Measurements from ENCODE around the gene TSPYL4. TPM values are rescaled to one million over a fixed set of nuclear protein-coding genes. Genes with fewer than 3 reads are reported as not detected.
A peak's percentile ranks its signal among the peaks of the same experiment; 100 is the strongest.

Gene TSPYL4
- total RNA-seq, 1 experiment from 2014 or later: 5.4 TPM

DNA sequence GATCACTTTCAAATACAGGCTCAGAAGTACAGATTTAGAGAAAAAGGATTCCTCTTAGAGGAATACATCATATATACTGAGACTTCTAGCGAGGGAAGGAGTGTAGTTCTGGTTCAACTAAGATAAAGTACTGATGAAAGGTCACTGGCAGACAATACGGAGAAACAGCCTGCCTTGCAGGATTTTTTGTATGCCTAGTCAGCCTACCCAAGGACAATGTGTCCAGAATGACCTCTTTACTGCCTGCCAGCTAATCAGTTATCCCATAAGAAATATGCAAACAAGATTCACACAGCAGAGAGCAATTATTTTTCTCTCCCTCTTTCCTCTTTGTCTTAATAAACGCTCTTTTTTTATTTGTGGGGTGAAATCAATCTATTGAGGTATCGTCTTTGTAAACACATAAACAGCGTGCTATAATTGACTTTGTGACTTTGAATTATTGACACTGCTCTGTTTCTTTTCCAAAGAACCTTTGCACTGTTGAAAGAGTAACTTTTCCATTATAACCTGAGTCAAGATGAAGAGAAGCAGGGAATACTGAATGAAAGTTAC, 1.4 kb upstream of the TSPYL4 start:
- H3K9ac ChIP-seq (ENCODE audit: low read length): no peak overlapping the region
- CTCF ChIA-PET: interaction anchor here (0.7 kb wide), 1 partner anchor 37 kb away, joined by 3 read pairs; no protein-coding TSS in a partner anchor
- POLR2A ChIA-PET: interaction anchor here (1.0 kb wide), 1 partner anchor 299 kb away, joined by 3 read pairs; no protein-coding TSS in a partner anchor

More for the DNA sequence above, 1.4 kb upstream of the TSPYL4 start:
- peaks cover 0 to 8% of the 10 kb centered on the region in 2 experiments; a peak in 2 of 4 replicates for H3K4me1 ChIP-seq (ENCODE audit: control insufficient read depth in 1 of 2, insufficient read depth in 2 of 2, low read length in 2 of 2)
- H3K79me2 ChIP-seq (ENCODE audit: insufficient read depth, low read length): peaks cover 13% of the 10 kb centered on the region; the same call in 1 of the 2 replicates
- H3K9me3 ChIP-seq (ENCODE audit: control insufficient read depth in 1 of 2, insufficient read depth in 1 of 2, low read depth in 1 of 2, low read length in 2 of 2): no peaks in the 10 kb centered on the region
- RAD21 ChIA-PET (ENCODE audit: low non-redundant PET in 1 of 2, low total read pairs in 2 of 2, uncharacterized antibody in 2 of 2, unreplicated experiment in 2 of 2): no interaction called here
- intact Hi-C loops (cut with micrococcal nuclease): no loop called here
- no peaks in the 10 kb centered on the region; a peak in 1 of 4 replicates for H3K36me3 ChIP-seq (ENCODE audit: control insufficient read depth in 1 of 2, insufficient read depth in 2 of 2, low read length in 2 of 2)
- H3K4me2 ChIP-seq (ENCODE audit: low read length): peak overlapping the region; percentile 90; the same call in 1 of the 2 replicates
- no TSS peak for BruUV-seq (replicated peaks)
- no peaks in the 10 kb centered on the region for H3K27me3 ChIP-seq (ENCODE audit: insufficient read depth, low read length)
- TF ChIP-seq, protein P1, sequence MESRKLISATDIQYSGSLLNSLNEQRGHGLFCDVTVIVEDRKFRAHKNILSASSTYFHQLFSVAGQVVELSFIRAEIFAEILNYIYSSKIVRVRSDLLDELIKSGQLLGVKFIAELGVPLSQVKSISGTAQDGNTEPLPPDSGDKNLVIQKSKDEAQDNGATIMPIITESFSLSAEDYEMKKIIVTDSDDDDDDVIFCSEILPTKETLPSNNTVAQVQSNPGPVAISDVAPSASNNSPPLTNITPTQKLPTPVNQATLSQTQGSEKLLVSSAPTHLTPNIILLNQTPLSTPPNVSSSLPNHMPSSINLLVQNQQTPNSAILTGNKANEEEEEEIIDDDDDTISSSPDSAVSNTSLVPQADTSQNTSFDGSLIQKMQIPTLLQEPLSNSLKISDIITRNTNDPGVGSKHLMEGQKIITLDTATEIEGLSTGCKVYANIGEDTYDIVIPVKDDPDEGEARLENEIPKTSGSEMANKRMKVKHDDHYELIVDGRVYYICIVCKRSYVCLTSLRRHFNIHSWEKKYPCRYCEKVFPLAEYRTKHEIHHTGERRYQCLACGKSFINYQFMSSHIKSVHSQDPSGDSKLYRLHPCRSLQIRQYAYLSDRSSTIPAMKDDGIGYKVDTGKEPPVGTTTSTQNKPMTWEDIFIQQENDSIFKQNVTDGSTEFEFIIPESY (IDR thresholded peaks at IDR 0.05; ENCODE audit: extremely low read depth, insufficient replicate concordance, low read length): no peak
- TF ChIP-seq FOSL1 (IDR thresholded peaks at IDR 0.05; ENCODE audit: low read depth) (no peak), CBX3 (IDR thresholded peaks at IDR 0.05; ENCODE audit: low read depth) (no peak), ZNF274 (IDR thresholded peaks at IDR 0.05; ENCODE audit: low read depth, low read length) (no peak), EZH2phosphoT487 (IDR thresholded peaks at IDR 0.05; ENCODE audit: borderline replicate concordance) (no peak), EGR1 (IDR thresholded peaks at IDR 0.05; ENCODE audit: low read depth) (no peak), YY1 (IDR thresholded peaks at IDR 0.05; ENCODE audit: extremely low read depth, insufficient replicate concordance, low read depth, low read length) (no peak), POLR2AphosphoS5 (IDR thresholded peaks at IDR 0.05; ENCODE audit: low read depth, low read length) (no peak), ELF1 (IDR thresholded peaks at IDR 0.05; ENCODE audit: borderline replicate concordance, low read depth) (no peak), POLR2A (IDR thresholded peaks at IDR 0.05; ENCODE audit: borderline replicate concordance, extremely low read depth, insufficient read depth, insufficient read length) (no peak), SP1 (IDR thresholded peaks at IDR 0.05; ENCODE audit: low read depth) (no peak), CEBPB (IDR thresholded peaks at IDR 0.05; ENCODE audit: low read depth) (no peak), EZH2 (IDR thresholded peaks at IDR 0.05) (no peak)
- TF ChIP-seq, protein P2, sequence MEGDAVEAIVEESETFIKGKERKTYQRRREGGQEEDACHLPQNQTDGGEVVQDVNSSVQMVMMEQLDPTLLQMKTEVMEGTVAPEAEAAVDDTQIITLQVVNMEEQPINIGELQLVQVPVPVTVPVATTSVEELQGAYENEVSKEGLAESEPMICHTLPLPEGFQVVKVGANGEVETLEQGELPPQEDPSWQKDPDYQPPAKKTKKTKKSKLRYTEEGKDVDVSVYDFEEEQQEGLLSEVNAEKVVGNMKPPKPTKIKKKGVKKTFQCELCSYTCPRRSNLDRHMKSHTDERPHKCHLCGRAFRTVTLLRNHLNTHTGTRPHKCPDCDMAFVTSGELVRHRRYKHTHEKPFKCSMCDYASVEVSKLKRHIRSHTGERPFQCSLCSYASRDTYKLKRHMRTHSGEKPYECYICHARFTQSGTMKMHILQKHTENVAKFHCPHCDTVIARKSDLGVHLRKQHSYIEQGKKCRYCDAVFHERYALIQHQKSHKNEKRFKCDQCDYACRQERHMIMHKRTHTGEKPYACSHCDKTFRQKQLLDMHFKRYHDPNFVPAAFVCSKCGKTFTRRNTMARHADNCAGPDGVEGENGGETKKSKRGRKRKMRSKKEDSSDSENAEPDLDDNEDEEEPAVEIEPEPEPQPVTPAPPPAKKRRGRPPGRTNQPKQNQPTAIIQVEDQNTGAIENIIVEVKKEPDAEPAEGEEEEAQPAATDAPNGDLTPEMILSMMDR (IDR thresholded peaks at IDR 0.05 in 2 of 3, conservative IDR thresholded peaks at IDR 0.05 in 1 of 3; ENCODE audit: borderline replicate concordance in 1 of 3, insufficient read depth in 1 of 3, low read depth in 2 of 3, low read length in 2 of 3): no peak
- TF ChIP-seq, protein P3, sequence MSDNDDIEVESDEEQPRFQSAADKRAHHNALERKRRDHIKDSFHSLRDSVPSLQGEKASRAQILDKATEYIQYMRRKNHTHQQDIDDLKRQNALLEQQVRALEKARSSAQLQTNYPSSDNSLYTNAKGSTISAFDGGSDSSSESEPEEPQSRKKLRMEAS (IDR thresholded peaks at IDR 0.05): no peak
- TF ChIP-seq, protein P4, sequence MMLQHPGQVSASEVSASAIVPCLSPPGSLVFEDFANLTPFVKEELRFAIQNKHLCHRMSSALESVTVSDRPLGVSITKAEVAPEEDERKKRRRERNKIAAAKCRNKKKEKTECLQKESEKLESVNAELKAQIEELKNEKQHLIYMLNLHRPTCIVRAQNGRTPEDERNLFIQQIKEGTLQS (IDR thresholded peaks at IDR 0.05): no peak
- TF ChIP-seq, protein P5, sequence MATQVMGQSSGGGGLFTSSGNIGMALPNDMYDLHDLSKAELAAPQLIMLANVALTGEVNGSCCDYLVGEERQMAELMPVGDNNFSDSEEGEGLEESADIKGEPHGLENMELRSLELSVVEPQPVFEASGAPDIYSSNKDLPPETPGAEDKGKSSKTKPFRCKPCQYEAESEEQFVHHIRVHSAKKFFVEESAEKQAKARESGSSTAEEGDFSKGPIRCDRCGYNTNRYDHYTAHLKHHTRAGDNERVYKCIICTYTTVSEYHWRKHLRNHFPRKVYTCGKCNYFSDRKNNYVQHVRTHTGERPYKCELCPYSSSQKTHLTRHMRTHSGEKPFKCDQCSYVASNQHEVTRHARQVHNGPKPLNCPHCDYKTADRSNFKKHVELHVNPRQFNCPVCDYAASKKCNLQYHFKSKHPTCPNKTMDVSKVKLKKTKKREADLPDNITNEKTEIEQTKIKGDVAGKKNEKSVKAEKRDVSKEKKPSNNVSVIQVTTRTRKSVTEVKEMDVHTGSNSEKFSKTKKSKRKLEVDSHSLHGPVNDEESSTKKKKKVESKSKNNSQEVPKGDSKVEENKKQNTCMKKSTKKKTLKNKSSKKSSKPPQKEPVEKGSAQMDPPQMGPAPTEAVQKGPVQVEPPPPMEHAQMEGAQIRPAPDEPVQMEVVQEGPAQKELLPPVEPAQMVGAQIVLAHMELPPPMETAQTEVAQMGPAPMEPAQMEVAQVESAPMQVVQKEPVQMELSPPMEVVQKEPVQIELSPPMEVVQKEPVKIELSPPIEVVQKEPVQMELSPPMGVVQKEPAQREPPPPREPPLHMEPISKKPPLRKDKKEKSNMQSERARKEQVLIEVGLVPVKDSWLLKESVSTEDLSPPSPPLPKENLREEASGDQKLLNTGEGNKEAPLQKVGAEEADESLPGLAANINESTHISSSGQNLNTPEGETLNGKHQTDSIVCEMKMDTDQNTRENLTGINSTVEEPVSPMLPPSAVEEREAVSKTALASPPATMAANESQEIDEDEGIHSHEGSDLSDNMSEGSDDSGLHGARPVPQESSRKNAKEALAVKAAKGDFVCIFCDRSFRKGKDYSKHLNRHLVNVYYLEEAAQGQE (IDR thresholded peaks at IDR 0.05; ENCODE audit: low read depth): no peak
- no peaks in the 10 kb centered on the region for H3K9me2 ChIP-seq (ENCODE audit: insufficient read depth)
- ATAC-seq: no peak
- DNase-seq (ENCODE audit: low read depth, low spot score): no peak
- no peak overlapping the region; a peak in 1 of 4 replicates for H3K4me3 ChIP-seq (replicated peaks in 1 of 2; ENCODE audit: low read depth in 1 of 2, low read length in 2 of 2)
- no peak overlapping the region for H2AFZ ChIP-seq (ENCODE audit: low read depth, low read length, poor library complexity, severe bottlenecking)
- H3K27ac ChIP-seq (ENCODE audit: low read depth, low read length): no peak overlapping the region
- no peaks in the 10 kb centered on the region for H4K20me1 ChIP-seq (ENCODE audit: insufficient read depth)

All from HCT116 (cell line).